T-helper 2 cell treated with Interferon-gamma antibody and Interleukin-4, amounts not matched to agents 100 ng/mL and 5 ng/mL, for 36 hours (primary cell): Measurements from ENCODE around the gene OR14A2. TPM values are rescaled to one million over a fixed set of nuclear protein-coding genes. Genes with fewer than 3 reads are reported as not detected.
"Not testable (repeated sequence)": the region's sequence is repeated elsewhere in the genome, so short reads cannot be mapped to it uniquely, and the experiment has no call there.

Experiments used
- intact Hi-C: fragments of 100-400 bp; cut with micrococcal nuclease; formaldehyde crosslinking; loops from one replicate; pipeline ENCODE4 v1.15.1; 2023
- total RNA-seq: library from RNA; stranded (reverse); gene quantifications from 2 replicates; pipeline ENCODE4 v1.2.3, GENCODE V29; 2022

The OR14A2 gene
- not detected in 2 replicates for total RNA-seq

GRCh38 chr1:247748041-247748440, at the start of gene OR14A2:
TSS of gene OR14A2 (minus strand) at chr1:247748141.
- intact Hi-C loops = no loop called here

- intact Hi-C loops = no loop called here
Observed at GRCh38 chr1:247797518-247797917, 49.6 kb upstream of the OR14A2 start.

DNA sequence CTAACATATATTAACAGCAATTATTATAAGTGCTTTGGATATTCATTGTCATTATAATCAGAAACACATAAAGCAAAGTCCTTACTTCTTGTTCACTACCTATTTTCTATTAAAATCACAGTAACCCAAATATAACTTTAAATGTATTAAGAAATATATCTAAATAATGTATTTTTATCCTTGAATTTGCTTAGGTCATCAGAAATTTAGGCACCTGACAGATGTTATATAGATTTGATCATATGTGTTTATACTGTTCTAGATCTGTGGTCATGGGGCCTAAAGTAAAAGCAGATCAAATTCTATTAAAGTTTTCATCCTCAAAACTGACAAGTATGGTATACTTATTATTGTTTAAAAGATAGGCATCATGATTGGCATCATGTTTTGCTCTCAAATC, 21.7 kb upstream of the OR14A2 start:
- intact Hi-C loops = no loop called here

- intact Hi-C loops = no loop called here
Observed at GRCh38 chr1:247760456-247760855, 12.5 kb upstream of the OR14A2 start, which contains the start of gene OR1C1. TSS of gene OR1C1 (minus strand) at chr1:247760556. CDS start at chr1:247758406, 2,150 bp downstream.

GRCh38 chr1:247754311-247754710, 6.4 kb upstream of the OR14A2 start:
- intact Hi-C loops = not testable (repeated sequence)

- intact Hi-C loops = no loop called here
Observed at GRCh38 chr1:247749870-247750269, 1.9 kb upstream of the OR14A2 start.

- intact Hi-C loops = no loop called here
Observed at GRCh38 chr1:247747616-247748015, 325 bp downstream of the OR14A2 start.

GRCh38 chr1:247746391-247746935, 1.5 kb downstream of the OR14A2 start:
- intact Hi-C loops = no loop called here

- intact Hi-C loops = not testable (repeated sequence)
Observed at GRCh38 chr1:247742215-247742760, 5.7 kb downstream of the OR14A2 start.

GRCh38 chr1:247741756-247742155, 6.2 kb downstream of the OR14A2 start:
- intact Hi-C loops = no loop called here

- intact Hi-C loops = no loop called here
Observed at GRCh38 chr1:247740721-247741120, 7.2 kb downstream of the OR14A2 start.

DNA sequence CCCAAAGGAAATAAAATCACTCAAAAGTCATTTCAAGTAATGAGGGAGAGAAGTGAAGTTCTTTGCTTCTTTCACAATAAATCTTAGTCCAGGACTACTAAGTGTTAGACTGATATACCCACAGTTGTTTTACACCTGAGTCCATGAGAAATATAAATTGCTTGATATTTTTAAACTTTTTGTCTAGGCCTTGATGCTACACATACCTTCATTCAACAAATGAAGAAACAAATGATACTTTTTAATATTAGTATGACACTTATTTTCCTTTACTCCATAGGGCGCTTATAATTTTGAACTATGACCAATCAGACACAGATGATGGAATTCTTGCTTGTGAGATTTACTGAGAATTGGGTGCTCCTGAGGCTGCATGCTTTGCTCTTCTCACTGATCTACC, 9.6 kb downstream of the OR14A2 start, which contains the start of gene OR14K1:
Gene OR14K1, plus strand, starts transcription at position 301 of the 400 bp plus-strand sequence. Its CDS starts 0 bp downstream, at position 301.
- intact Hi-C loops = no loop called here

DNA sequence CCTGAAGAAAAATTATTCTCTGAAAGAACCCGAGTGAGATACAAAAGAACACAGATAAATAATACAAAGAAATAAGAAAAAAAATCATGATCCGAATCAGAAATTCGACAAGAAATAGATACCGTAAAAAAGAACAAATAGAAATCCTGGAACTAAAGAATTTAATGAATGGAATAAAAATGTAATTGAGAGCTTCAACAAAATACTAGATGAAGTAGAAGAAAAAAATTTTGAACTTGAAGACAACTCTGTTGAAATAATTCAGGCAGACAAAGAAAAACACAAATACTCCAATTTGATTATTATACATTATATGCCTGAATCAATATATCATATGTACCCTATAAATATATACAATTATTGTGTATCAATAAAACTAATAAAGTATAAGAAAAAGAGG, 26.7 kb downstream of the OR14A2 start:
- intact Hi-C loops = no loop called here

DNA sequence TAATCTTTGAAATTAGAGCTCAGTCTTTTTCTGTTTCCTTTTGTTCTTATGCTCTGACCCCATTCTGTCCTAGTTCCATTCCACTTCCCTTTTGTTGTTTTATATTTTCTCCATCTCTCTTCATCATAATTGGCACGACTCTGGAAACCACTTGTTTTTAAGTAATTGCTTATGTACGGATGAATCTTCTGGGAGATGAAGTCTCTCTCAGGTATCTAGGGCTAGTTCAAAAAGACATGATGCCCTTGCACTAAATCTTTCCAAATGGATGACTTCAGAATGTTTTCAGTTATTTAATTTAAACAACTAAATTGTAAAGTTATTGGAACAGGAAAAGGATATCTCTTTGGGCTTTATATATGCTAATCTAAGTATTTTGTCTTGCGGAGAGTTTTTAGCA, 31.4 kb downstream of the OR14A2 start, which contains the start of gene OR6F1:
Gene OR6F1, minus strand, starts transcription at position 101 of the 400 bp plus-strand sequence. CDS start 3,891 bp downstream, outside the sequence.
- intact Hi-C loops = no loop called here

DNA sequence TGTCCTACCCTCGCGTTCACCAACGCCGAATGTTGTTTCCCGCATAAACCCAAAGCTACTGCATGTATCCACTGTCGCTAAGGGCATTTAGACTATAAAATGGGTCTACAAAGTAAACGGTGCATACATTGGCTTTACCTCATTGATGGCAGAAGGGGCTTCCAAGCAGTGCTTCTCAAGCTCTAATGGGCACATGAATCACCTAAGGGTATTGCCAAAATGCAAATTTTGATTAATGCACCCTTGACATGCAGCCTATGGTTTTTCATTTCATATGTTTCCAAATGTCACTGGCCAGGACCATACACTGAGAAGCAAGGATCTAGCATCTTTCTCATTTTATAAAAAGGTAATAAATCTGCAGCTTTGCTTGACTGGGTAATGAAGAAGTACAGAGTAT, 34.2 kb downstream of the OR14A2 start:
- intact Hi-C loops = no loop called here

GRCh38 chr1:247710681-247711080, 37.3 kb downstream of the OR14A2 start:
- intact Hi-C loops = not testable (repeated sequence)

GRCh38 chr1:247701338-247701737, 46.6 kb downstream of the OR14A2 start:
- intact Hi-C loops = no loop called here

GRCh38 chr1:247681288-247681897, 66.5 kb downstream of the OR14A2 start:
- intact Hi-C loops = loop anchor here (10.0 kb wide), 1 partner anchor 253 kb away; no protein-coding TSS in a partner anchor

- intact Hi-C loops = loop anchor here (10.0 kb wide), 1 partner anchor 255 kb away; no protein-coding TSS in a partner anchor
Observed at GRCh38 chr1:247680171-247680570, 67.8 kb downstream of the OR14A2 start.

GRCh38 chr1:247679639-247680038, 68.3 kb downstream of the OR14A2 start, which contains the start of gene OR13G1:
TSS of gene OR13G1 (minus strand) at chr1:247679739. CDS start at chr1:247673041, 6,698 bp downstream.
- intact Hi-C loops = loop anchor here (10.0 kb wide), 1 partner anchor 255 kb away; no protein-coding TSS in a partner anchor
